ENCODE data around the gene ALG9. TPM values are rescaled to one million over a fixed set of nuclear protein-coding genes. Genes with fewer than 3 reads are reported as not detected.

The ALG9 gene
- total RNA-seq, 1 experiment from 2014 or later, result 23.7 TPM

GRCh38 chr11:111774955-111775710 lies 96.2 kb downstream of the ALG9 start (continued):
- no peak for TF ChIP-seq ZFX (IDR thresholded peaks at IDR 0.05)
- no peak for TF ChIP-seq POLR2AphosphoS5 (IDR thresholded peaks at IDR 0.05; ENCODE audit: low read depth, low read length)
- TF ChIP-seq, protein P1, sequence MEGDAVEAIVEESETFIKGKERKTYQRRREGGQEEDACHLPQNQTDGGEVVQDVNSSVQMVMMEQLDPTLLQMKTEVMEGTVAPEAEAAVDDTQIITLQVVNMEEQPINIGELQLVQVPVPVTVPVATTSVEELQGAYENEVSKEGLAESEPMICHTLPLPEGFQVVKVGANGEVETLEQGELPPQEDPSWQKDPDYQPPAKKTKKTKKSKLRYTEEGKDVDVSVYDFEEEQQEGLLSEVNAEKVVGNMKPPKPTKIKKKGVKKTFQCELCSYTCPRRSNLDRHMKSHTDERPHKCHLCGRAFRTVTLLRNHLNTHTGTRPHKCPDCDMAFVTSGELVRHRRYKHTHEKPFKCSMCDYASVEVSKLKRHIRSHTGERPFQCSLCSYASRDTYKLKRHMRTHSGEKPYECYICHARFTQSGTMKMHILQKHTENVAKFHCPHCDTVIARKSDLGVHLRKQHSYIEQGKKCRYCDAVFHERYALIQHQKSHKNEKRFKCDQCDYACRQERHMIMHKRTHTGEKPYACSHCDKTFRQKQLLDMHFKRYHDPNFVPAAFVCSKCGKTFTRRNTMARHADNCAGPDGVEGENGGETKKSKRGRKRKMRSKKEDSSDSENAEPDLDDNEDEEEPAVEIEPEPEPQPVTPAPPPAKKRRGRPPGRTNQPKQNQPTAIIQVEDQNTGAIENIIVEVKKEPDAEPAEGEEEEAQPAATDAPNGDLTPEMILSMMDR (IDR thresholded peaks at IDR 0.05 in 2 of 3, conservative IDR thresholded peaks at IDR 0.05 in 1 of 3; ENCODE audit: borderline replicate concordance in 1 of 3, insufficient read depth in 1 of 3, low read depth in 2 of 3, low read length in 2 of 3), result no peak
- no peak for TF ChIP-seq TCF7L2 (IDR thresholded peaks at IDR 0.05; ENCODE audit: borderline replicate concordance, extremely low read depth, insufficient read depth, insufficient read length)

DNA sequence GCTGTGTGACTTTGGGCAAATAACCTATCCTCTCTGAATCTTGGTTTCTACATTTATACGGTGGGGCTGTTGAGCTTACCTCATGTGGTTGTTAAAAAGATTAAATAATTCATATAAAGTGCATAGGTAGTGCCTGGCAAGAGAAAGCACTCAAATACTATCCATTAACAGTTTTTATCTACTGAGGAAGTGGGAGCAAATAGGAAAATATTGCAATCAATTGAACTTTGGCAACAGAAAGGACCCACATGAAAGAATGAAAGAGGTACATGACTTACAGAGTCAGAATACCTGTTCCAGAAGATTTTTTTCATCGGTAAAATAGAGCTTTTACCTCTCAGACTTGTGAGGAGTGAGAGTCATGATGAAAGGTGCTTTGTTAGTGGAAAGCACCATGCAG lies 98.8 kb downstream of the ALG9 start:
- no peaks in the 10 kb centered on the region for H3K9me2 ChIP-seq (ENCODE audit: insufficient read depth)
- no peak for ATAC-seq
- intact Hi-C loops (cut with micrococcal nuclease), result no loop called here
- no peak overlapping the region for H3K4me3 ChIP-seq (replicated peaks in 1 of 2; ENCODE audit: low read depth in 1 of 2, low read length in 2 of 2)
- H2AFZ ChIP-seq (ENCODE audit: low read depth, low read length, poor library complexity, severe bottlenecking), result no peak overlapping the region
- H3K79me2 ChIP-seq (ENCODE audit: insufficient read depth, low read length), result no peaks in the 10 kb centered on the region
- H3K4me2 ChIP-seq (ENCODE audit: low read length), result no peak overlapping the region
- DNase-seq (ENCODE audit: low read depth, low spot score), result no peak
- ChIA-PET POLR2A (no interaction called here), CTCF (no interaction called here), RAD21 (ENCODE audit: low non-redundant PET in 1 of 2, low total read pairs in 2 of 2, uncharacterized antibody in 2 of 2, unreplicated experiment in 2 of 2) (no interaction called here)
- TF ChIP-seq, protein P1 (IDR thresholded peaks at IDR 0.05 in 2 of 3, conservative IDR thresholded peaks at IDR 0.05 in 1 of 3; ENCODE audit: borderline replicate concordance in 1 of 3, insufficient read depth in 1 of 3, low read depth in 2 of 3, low read length in 2 of 3), result no peak
- TF ChIP-seq YY1 (IDR thresholded peaks at IDR 0.05; ENCODE audit: extremely low read depth, insufficient replicate concordance, low read depth, low read length), result no peak
- TF ChIP-seq SRF (IDR thresholded peaks at IDR 0.05; ENCODE audit: low read depth), result no peak
- TF ChIP-seq, protein P2, sequence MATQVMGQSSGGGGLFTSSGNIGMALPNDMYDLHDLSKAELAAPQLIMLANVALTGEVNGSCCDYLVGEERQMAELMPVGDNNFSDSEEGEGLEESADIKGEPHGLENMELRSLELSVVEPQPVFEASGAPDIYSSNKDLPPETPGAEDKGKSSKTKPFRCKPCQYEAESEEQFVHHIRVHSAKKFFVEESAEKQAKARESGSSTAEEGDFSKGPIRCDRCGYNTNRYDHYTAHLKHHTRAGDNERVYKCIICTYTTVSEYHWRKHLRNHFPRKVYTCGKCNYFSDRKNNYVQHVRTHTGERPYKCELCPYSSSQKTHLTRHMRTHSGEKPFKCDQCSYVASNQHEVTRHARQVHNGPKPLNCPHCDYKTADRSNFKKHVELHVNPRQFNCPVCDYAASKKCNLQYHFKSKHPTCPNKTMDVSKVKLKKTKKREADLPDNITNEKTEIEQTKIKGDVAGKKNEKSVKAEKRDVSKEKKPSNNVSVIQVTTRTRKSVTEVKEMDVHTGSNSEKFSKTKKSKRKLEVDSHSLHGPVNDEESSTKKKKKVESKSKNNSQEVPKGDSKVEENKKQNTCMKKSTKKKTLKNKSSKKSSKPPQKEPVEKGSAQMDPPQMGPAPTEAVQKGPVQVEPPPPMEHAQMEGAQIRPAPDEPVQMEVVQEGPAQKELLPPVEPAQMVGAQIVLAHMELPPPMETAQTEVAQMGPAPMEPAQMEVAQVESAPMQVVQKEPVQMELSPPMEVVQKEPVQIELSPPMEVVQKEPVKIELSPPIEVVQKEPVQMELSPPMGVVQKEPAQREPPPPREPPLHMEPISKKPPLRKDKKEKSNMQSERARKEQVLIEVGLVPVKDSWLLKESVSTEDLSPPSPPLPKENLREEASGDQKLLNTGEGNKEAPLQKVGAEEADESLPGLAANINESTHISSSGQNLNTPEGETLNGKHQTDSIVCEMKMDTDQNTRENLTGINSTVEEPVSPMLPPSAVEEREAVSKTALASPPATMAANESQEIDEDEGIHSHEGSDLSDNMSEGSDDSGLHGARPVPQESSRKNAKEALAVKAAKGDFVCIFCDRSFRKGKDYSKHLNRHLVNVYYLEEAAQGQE (IDR thresholded peaks at IDR 0.05; ENCODE audit: low read depth), result no peak
- TF ChIP-seq SIN3A (IDR thresholded peaks at IDR 0.05; ENCODE audit: low read depth), result no peak
- no peak for TF ChIP-seq ZFX (IDR thresholded peaks at IDR 0.05)
- no peak for TF ChIP-seq MAX (IDR thresholded peaks at IDR 0.05)
- no peaks in the 10 kb centered on the region for H3K9me3 ChIP-seq (ENCODE audit: control insufficient read depth in 1 of 2, insufficient read depth in 1 of 2, low read depth in 1 of 2, low read length in 2 of 2)
- H3K27me3 ChIP-seq (ENCODE audit: insufficient read depth, low read length), result no peaks in the 10 kb centered on the region
- no TSS peak for BruUV-seq (replicated peaks)
- H3K9ac ChIP-seq (ENCODE audit: low read length), result no peak overlapping the region
- peaks cover 0 to 5% of the 10 kb centered on the region in 2 experiments; a peak in 2 of 4 replicates for H3K4me1 ChIP-seq (ENCODE audit: control insufficient read depth in 1 of 2, insufficient read depth in 2 of 2, low read length in 2 of 2)
- no peaks in the 10 kb centered on the region for H3K36me3 ChIP-seq (ENCODE audit: control insufficient read depth in 1 of 2, insufficient read depth in 2 of 2, low read length in 2 of 2)
- no peak overlapping the region for H3K27ac ChIP-seq (ENCODE audit: low read depth, low read length)
- H4K20me1 ChIP-seq (ENCODE audit: insufficient read depth), result no peaks in the 10 kb centered on the region

Measured in HCT116 (cell line).